ENCODE measurements around the gene ATE1.
"Not testable (repeated sequence)": the region's sequence is repeated elsewhere in the genome, so short reads cannot be mapped to it uniquely, and the experiment has no call there.

ATE1 gene

GRCh38 chr10:121929585-121930267 is 1.9 kb upstream of the ATE1 start:
- DNase-seq: not testable (repeated sequence)

GRCh38 chr10:121928528-121928884 is 675 bp upstream of the ATE1 start:
- peak; percentile 15 for DNase-seq

GRCh38 chr10:121927318-121927840 is 452 bp downstream of the ATE1 start:
- peak; percentile 56 for DNase-seq

- peak; percentile 13 for DNase-seq
Measured at GRCh38 chr10:121926671-121927317, 1.0 kb downstream of the ATE1 start.

- no peak for DNase-seq
Measured at GRCh38 chr10:121926157-121926556, 1.7 kb downstream of the ATE1 start.

GRCh38 chr10:121921238-121921931 is 6.4 kb downstream of the ATE1 start:
- DNase-seq: no peak

GRCh38 chr10:121919666-121920065 is 8.2 kb downstream of the ATE1 start:
- DNase-seq: no peak

- not testable (repeated sequence) for DNase-seq
Measured at GRCh38 chr10:121918800-121919199, 9.0 kb downstream of the ATE1 start.

- no peak for DNase-seq
Measured at GRCh38 chr10:121914661-121915060, 13.2 kb downstream of the ATE1 start.

GRCh38 chr10:121911421-121911697 is 16.5 kb downstream of the ATE1 start:
- DNase-seq: peak; percentile 11

- DNase-seq: peak; percentile 57
Measured at GRCh38 chr10:121910673-121911420, 17.0 kb downstream of the ATE1 start.

GRCh38 chr10:121904888-121905287 is 22.9 kb downstream of the ATE1 start:
- DNase-seq: no peak

GRCh38 chr10:121900443-121901174 is 27.2 kb downstream of the ATE1 start:
- DNase-seq: peak; percentile 61

GRCh38 chr10:121899727-121900126 is 28.1 kb downstream of the ATE1 start:
- no peak for DNase-seq

- DNase-seq: no peak
Measured at GRCh38 chr10:121891103-121891502, 36.7 kb downstream of the ATE1 start.

GRCh38 chr10:121889212-121889611 is 38.6 kb downstream of the ATE1 start:
- DNase-seq: no peak

- DNase-seq: peak; percentile 69
Measured at GRCh38 chr10:121886997-121887622, 40.7 kb downstream of the ATE1 start.

GRCh38 chr10:121886181-121886580 is 41.6 kb downstream of the ATE1 start:
- DNase-seq: no peak

- no peak for DNase-seq
Measured at GRCh38 chr10:121880895-121881294, 46.9 kb downstream of the ATE1 start.

GRCh38 chr10:121879476-121879875 is 48.4 kb downstream of the ATE1 start:
- DNase-seq: no peak

GRCh38 chr10:121873236-121873635 is 54.6 kb downstream of the ATE1 start:
- no peak for DNase-seq

GRCh38 chr10:121870413-121870812 is 57.4 kb downstream of the ATE1 start:
- no peak for DNase-seq

All from activated CD4-positive, alpha-beta T cell treated with anti-CD3 and anti-CD28 coated beads, Interleukin-2, Interleukin-6, amounts not matched to agents 100 ng/mL and 50 ng/mL, durations not matched to agents 16 hours and 8 hours (primary cell).